ENCODE data around the gene CDADC1.
"Not testable (repeated sequence)": the region's sequence is repeated elsewhere in the genome, so short reads cannot be mapped to it uniquely, and the experiment has no call there.

The CDADC1 gene

DNA sequence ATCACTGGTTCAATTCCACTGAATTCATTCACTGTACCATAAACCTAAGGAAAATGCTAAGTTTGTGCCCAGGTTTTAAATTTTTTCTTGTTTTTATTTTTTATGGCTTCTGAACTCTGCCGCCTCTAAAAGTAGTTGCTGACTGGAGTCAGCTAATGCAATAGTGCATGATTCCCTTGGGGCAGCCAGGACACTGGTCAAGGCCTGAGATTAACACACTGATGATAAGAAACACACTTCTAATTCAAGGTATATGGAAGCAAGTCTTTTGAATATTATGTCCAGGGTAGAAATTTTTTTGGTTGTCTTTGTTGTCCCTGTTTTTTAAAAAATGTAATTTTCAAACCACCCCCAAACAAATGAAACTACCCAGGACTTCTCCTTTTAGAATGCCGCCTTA is 72.2 kb downstream of the CDADC1 start:
- Histone ChIP-seq H3K27me3 (ENCODE audit: insufficient read depth, low read depth, severe bottlenecking) (no peaks in the 10 kb centered on the region), H3K4me3 (ENCODE audit: low read depth, low read length) (no peak overlapping the region), H3K27ac (no peak overlapping the region), H3K36me3 (no peaks in the 10 kb centered on the region), H3K9me3 (ENCODE audit: severe bottlenecking) (no peaks in the 10 kb centered on the region)
- DNase-seq: no peak
- TF ChIP-seq, protein P1, sequence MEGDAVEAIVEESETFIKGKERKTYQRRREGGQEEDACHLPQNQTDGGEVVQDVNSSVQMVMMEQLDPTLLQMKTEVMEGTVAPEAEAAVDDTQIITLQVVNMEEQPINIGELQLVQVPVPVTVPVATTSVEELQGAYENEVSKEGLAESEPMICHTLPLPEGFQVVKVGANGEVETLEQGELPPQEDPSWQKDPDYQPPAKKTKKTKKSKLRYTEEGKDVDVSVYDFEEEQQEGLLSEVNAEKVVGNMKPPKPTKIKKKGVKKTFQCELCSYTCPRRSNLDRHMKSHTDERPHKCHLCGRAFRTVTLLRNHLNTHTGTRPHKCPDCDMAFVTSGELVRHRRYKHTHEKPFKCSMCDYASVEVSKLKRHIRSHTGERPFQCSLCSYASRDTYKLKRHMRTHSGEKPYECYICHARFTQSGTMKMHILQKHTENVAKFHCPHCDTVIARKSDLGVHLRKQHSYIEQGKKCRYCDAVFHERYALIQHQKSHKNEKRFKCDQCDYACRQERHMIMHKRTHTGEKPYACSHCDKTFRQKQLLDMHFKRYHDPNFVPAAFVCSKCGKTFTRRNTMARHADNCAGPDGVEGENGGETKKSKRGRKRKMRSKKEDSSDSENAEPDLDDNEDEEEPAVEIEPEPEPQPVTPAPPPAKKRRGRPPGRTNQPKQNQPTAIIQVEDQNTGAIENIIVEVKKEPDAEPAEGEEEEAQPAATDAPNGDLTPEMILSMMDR (IDR thresholded peaks at IDR 0.05; ENCODE audit: low read depth, low read length): no peak

DNA sequence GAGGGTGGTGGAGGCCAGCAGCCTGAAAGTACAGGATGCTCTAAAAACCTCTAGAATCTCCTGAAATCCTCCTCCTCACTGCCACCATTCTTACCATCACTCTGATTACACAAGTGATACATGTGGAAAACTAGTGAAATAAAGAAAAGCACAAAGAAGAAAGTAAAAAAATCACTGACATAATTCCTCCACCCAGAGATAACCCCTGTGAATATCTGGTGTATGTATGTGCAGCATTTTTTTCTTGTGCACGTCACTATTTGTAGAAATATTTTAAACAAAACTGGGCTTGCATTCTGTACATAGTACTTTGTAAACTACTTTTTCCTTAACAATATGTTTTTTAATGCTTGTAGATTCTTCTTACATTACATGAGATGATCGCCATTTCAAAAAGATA is 73.2 kb downstream of the CDADC1 start:
- TF ChIP-seq, protein P1 (IDR thresholded peaks at IDR 0.05; ENCODE audit: low read depth, low read length): no peak
- no peaks in the 10 kb centered on the region for H3K27me3 ChIP-seq (ENCODE audit: insufficient read depth, low read depth, severe bottlenecking)
- H3K9me3 ChIP-seq (ENCODE audit: severe bottlenecking): no peaks in the 10 kb centered on the region
- no peaks in the 10 kb centered on the region for H3K36me3 ChIP-seq
- H3K27ac ChIP-seq: no peak overlapping the region
- H3K4me3 ChIP-seq (ENCODE audit: low read depth, low read length): no peak overlapping the region
- DNase-seq: no peak

- H3K36me3 ChIP-seq: no peaks in the 10 kb centered on the region
- no peak for DNase-seq
- H3K27me3 ChIP-seq (ENCODE audit: insufficient read depth, low read depth, severe bottlenecking): no peaks in the 10 kb centered on the region
- H3K27ac ChIP-seq: no peak overlapping the region
- no peaks in the 10 kb centered on the region for H3K9me3 ChIP-seq (ENCODE audit: severe bottlenecking)
- no peak overlapping the region for H3K4me3 ChIP-seq (ENCODE audit: low read depth, low read length)
- TF ChIP-seq, protein P1 (IDR thresholded peaks at IDR 0.05; ENCODE audit: low read depth, low read length): no peak
Observed at GRCh38 chr13:49322702-49323101, 75.0 kb downstream of the CDADC1 start.

GRCh38 chr13:49323344-49323743 is 75.6 kb downstream of the CDADC1 start:
- TF ChIP-seq, protein P1 (IDR thresholded peaks at IDR 0.05; ENCODE audit: low read depth, low read length): no peak
- no peak for DNase-seq
- Histone ChIP-seq H3K9me3 (ENCODE audit: severe bottlenecking) (no peaks in the 10 kb centered on the region), H3K4me3 (ENCODE audit: low read depth, low read length) (no peak overlapping the region), H3K27me3 (ENCODE audit: insufficient read depth, low read depth, severe bottlenecking) (no peaks in the 10 kb centered on the region), H3K27ac (no peak overlapping the region), H3K36me3 (no peaks in the 10 kb centered on the region)

- TF ChIP-seq, protein P1 (IDR thresholded peaks at IDR 0.05; ENCODE audit: low read depth, low read length): no peak
- no peak overlapping the region for H3K4me3 ChIP-seq (ENCODE audit: low read depth, low read length)
- no peak overlapping the region for H3K27ac ChIP-seq
- no peak for DNase-seq
- H3K9me3 ChIP-seq (ENCODE audit: severe bottlenecking): no peaks in the 10 kb centered on the region
- no peaks in the 10 kb centered on the region for H3K27me3 ChIP-seq (ENCODE audit: insufficient read depth, low read depth, severe bottlenecking)
- H3K36me3 ChIP-seq: no peaks in the 10 kb centered on the region
Observed at GRCh38 chr13:49326222-49326917, 78.6 kb downstream of the CDADC1 start.

DNA sequence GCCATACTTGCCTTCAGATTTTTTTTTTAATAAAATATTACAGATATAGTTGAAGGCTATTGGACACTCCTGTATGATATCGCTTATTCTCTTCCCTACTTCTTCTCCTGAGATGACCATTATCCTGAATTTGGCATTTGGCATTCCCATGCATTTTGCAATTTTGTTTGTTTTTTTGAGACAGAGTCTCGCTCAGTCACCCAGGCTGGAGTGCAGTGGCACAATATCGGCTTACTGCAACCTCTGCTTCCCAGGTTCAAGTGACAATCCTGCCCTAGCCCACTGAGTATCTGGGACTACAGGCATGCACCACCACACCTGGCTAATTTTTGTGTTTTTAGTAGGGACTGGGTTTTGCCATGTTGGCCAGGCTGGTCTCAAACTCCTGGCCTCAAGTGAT is 79.4 kb downstream of the CDADC1 start:
- not testable (repeated sequence) for H3K27me3 ChIP-seq (ENCODE audit: insufficient read depth, low read depth, severe bottlenecking); H3K9me3 ChIP-seq (ENCODE audit: severe bottlenecking); H3K27ac ChIP-seq; H3K4me3 ChIP-seq (ENCODE audit: low read depth, low read length); H3K36me3 ChIP-seq; DNase-seq

Measured in WERI-Rb-1 (cell line).